ENCODE results near the gene SNED1.

Gene SNED1

DNA sequence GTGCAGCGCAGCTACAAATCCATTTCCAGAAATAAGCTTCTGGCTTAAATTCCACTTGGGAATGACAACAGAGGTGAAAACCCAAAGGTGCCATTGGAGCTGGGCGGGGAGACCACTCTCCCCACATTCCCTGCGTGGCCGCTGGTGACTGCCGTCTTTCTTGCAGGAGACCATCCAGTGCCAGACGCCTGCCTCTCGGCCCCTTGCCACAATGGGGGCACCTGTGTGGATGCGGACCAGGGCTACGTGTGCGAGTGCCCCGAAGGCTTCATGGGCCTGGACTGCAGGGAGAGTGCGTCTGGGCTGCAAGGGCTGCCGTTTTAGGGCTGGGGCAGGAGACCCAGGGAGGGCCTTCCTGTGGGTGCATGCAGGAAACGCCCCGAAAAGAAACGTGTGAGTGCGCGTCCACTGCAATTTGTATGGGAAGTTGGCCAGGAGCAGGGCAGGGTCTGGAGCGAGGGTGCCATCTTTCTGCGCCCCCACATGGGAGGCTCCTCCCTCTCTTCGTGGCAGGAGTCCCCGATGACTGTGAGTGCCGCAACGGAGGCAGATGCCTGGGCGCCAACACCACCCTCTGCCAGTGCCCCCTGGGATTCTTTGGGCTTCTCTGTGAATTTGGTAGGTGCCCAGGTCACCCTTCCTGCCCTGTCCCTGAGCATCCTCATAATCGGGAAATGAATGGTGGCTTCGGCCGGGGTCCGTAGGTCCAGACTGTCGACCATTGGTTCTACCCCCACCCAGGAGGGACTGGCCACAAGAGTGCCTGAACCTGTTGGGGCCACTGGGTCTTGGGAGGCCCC, 49.9 kb downstream of the SNED1 start:
- no peak for DNase-seq (ENCODE audit: low spot score)

DNA sequence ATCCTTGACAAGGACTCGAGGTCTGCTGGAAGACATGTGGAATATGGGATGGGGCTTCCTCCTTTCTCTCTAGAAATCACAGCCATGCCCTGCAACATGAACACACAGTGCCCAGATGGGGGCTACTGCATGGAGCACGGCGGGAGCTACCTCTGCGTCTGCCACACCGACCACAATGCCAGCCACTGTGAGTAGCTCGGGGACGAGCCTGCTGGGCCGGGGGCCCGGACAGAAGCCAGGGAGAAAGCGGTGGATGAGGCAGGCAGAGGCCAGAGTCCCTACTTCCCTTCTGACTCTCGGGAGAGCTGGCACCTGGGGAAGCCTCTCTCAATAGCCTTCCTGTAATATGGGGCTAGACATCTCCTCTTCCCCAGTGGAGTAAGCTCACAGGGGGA, 50.5 kb downstream of the SNED1 start:
- peak; percentile 5 for DNase-seq (ENCODE audit: low spot score)

- no peak for DNase-seq (ENCODE audit: low spot score)
Observed at GRCh38 chr2:241049739-241050623, 51.6 kb downstream of the SNED1 start.

- DNase-seq (ENCODE audit: low spot score) = no peak
Observed at GRCh38 chr2:241050624-241051577, 52.5 kb downstream of the SNED1 start.

DNA sequence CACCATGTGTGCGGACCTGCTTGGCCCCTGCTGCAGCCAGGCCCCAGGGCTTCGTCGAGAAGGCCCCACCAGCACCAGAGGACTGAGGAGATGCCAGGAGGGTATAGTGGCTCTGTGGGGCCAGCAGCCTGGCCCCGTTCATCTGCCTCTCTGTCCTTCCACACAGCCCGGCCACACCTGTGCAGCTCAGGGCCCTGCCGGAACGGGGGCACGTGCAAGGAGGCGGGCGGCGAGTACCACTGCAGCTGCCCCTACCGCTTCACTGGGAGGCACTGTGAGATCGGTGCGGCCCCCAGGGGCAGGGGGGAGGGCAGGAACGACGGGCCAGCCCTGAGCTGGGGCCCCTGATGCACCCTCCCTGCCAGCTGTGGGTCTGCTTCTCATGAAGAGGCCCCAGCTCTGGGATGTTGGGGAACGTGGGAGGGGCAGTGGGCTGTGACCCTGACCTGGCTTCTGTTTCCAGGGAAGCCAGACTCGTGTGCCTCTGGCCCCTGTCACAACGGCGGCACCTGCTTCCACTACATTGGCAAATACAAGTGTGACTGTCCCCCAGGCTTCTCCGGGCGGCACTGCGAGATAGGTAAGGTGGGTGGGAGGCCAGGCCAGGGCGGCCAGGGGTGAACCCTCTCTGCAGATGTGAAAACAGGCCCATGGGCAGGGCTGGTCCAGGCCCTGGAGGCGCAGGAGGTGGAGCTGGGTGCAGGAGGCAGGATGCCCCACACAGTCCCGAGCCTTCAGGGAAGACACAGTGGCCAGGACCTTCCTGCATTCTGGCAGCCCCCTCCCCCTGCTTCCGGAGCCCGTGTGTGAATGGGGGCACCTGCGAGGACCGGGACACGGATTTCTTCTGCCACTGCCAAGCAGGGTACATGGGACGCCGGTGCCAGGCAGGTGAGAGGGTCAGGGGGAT, 53.4 kb downstream of the SNED1 start:
- DNase-seq (ENCODE audit: low spot score) = no peak

GRCh38 chr2:241052677-241053360, 54.4 kb downstream of the SNED1 start:
- no peak for DNase-seq (ENCODE audit: low spot score)

DNA sequence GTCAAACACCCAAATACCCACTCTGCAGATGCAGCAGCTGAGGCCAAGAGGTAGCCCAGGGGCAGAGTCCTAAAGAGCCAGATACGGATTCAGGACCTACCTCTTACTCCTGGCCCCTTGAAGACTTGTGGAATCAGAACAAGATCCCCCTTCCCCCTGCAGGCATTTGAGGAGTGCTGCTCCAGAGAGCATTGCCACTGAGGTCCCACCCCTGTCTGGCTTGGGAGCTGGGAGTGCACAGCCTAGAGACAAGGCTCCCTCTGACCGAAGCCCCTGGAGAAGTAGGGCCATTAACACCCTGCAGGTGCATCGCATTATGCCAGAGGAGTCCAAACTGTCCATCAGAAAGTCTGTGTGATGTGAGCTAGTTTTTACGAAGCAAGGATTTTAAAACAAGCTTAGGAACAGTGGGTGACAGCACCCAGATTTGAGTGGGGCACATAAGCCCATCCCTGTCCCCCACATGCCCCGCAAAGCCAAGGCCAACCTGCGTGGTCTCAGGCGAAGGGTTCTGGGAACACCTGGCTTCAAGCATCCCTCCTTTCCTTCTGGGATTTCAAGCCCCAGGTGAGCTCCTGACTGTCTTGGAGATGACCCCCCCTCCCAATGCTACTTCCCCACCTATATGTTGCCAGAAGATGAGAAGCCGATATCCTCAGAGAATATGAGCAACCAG, 55.3 kb downstream of the SNED1 start:
- DNase-seq (ENCODE audit: low spot score) = no peak

DNA sequence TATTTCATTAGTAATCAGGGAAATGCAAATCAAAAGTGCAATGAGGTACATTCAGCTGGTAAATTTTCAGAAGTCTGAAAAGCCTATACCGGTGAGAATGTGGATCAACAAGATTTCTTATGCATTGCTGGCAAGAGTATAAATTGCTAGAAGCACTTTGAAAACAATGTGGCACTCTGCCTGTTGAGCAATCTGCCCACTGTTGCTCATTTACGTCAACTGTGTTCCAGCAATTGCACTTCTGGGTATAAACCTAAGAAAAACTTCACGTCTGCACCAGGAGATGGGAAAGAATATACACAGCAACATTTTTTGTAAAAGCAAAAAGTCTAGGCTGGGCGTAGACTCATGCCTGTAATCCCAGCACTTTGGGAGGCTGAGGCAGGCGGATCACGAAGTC, 62.9 kb downstream of the SNED1 start:
- DNase-seq (ENCODE audit: low spot score) = peak; percentile 7

GRCh38 chr2:241062389-241063092, 64.1 kb downstream of the SNED1 start:
- no peak for DNase-seq (ENCODE audit: low spot score)

DNA sequence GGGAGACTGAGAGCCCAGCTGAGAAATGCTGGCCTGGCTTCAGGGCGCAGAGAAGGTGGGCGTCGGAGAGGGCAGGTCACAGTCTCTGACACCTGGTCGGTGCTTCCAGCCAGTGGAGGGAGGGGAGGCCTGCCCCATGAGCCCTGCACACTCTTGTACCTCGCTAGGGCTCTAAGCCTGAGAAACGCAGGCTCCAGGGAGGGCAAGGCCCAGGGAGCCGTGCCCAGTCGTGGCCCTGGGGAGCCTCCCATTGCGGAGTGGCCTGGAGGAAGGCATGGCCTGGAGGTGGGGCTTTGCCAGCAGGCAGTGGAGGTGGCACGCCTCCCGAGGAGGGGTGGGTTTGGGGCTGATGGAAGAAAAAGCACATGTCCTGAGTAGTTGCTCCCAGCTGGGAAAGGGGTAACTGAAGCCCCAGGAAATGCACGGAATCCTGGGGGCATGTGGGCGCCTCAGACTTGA, 64.7 kb downstream of the SNED1 start:
- DNase-seq (ENCODE audit: low spot score) = peak; percentile 7

DNA sequence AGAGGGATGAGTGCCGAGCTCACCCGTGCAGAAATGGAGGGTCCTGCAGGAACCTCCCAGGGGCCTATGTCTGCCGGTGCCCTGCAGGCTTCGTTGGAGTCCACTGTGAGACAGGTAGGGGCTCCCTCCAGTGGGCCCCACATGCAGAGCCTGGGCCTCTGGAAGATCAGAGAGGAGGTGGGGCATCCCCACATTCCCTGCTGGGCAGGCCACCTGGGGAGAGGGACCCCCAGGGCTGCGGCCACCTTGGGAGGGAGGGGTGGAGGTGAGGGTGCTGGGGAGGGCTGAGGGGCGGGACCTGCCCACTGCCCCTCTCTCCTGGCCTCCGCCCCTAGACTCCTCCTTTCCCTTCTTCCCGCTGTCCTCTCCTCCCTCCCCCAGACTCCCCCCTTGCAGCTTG, 65.2 kb downstream of the SNED1 start:
- peak; percentile 18 for DNase-seq (ENCODE audit: low spot score)

DNA sequence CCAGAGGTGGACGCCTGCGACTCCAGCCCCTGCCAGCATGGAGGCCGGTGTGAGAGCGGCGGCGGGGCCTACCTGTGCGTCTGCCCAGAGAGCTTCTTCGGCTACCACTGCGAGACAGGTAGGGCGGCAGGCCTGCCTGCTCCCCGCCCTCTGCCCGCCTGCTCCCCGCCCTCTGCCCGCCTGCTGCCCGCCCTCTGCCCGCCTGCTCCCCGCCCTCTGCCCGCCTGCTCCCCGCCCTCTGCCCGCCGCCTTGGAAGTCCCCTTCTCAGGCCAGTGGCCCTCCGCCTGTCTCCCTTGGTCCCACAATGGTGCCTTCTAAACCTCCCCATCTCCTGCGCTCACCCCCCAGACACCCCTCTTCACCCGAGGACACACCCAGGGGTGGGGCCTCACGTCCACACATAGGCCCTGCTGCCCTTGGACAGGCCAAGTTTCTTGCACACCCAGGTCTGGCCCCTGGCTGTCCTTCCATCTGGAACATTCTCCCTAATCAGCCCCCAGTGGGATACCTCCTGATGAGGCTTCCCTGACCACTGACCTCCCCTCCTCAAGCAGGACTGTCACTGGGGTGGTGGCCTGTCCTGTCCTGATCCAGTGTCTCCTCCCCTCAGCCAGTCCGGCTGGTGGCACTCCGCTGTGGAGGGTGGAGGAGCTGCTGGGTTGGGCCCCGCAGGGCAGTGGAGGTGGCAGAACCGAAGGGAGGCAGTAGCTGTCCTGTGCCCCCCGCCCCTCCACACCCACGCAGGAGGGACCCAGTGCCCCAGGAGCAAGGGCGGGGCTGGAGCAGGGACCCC, 65.8 kb downstream of the SNED1 start:
- peak; percentile 32 for DNase-seq (ENCODE audit: low spot score)

DNA sequence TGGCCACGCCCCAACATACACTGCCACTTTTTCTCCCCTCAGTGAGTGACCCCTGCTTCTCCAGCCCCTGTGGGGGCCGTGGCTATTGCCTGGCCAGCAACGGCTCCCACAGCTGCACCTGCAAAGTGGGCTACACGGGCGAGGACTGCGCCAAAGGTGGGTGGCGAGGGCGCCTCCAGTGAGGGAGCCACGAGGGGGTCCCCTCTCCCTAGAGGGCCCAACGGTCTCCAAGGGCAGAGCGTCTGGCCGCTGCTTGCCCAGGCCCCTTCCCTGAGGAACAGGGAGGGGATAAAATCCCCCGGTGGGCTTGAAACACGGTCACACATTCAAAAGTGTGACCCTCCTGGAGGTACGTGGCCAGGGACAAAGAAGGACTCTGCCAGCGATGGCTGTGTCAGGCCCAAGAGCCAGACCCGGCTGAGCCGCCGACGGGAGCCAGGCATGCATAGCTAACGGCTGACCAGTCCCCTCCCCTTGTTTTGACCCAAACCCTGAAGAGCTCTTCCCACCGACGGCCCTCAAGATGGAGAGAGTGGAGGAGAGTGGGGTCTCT, 66.5 kb downstream of the SNED1 start:
- no peak for DNase-seq (ENCODE audit: low spot score)

- DNase-seq (ENCODE audit: low spot score) = no peak
Observed at GRCh38 chr2:241065355-241065803, 67.0 kb downstream of the SNED1 start.

DNA sequence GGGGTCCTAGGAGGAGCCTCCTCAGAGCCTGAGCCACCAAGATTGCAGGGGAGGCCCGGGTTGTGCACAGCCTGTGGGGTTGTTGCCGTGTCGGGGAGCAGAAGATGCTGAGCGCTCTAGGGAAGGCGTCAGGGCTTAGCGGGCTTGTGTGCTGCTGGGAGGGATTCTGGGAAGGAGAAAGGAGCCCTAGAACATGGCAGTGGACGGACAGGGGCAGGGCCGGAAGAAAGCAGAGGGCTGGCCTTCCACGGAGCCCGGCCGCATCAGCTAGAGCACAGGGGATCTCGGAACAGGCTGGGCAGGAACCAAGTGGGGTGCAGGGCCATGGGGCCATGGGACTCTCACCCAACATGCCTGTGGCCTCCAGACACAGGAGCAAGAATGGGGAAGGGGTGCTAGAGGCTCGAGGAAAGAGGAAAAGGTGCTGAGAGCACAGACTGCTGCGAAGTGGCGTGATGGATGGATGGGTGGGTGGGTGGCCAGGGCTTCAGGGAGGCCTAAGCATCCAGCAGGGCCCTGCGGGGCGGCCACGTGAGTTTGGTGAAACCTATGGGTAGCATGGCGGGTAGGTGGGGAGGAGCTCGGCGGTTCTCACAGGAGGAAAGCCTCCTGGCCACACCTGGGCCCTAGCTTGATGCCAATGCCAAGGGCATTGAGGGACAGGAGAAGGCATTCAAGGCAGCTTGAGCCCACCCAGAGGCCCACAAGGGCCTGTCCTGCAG, 67.9 kb downstream of the SNED1 start:
- no peak for DNase-seq (ENCODE audit: low spot score)

GRCh38 chr2:241066893-241067341, 68.5 kb downstream of the SNED1 start:
- DNase-seq (ENCODE audit: low spot score) = peak; percentile 33
